RWPE2 (cell line): ENCODE measurements around the gene TTYH2.

Experiments
- ATAC-seq: fragments of 200-7000 bp; cut with Tn5 transposase; 3 replicates; pipeline ENCODE4 v1.9.1; 2021; ENCODE audit warnings: low read depth
- DNase-seq: peaks from one replicate; pipeline ENCODE4 v3.0.0-alpha.2; 2020; ENCODE audit warnings: low spot score
- H3K27ac ChIP-seq: fragments of 450-650 bp; 2 replicates; pipeline ENCODE4 v1.5.1; 2017; ENCODE audit warnings: mild to moderate bottlenecking; ENCODE audit not compliant: poor library complexity, severe bottlenecking
- H3K27me3 ChIP-seq: fragments of 250-450 bp; sonication (Bioruptor Pico); 2 replicates; pipeline ENCODE4 v1.5.1; 2021; ENCODE audit warnings: mild to moderate bottlenecking, moderate library complexity; ENCODE audit not compliant: insufficient read depth, poor library complexity, severe bottlenecking
- H3K36me3 ChIP-seq: fragments of 250-450 bp; sonication (Bioruptor Pico); 2 replicates; pipeline ENCODE4 v1.5.1; 2020; ENCODE audit warnings: low read depth, mild to moderate bottlenecking, moderate library complexity
- H3K4me1 ChIP-seq: fragments of 250-450 bp; sonication (Bioruptor Pico); 2 replicates; pipeline ENCODE4 v1.5.1; 2021; ENCODE audit warnings: mild to moderate bottlenecking, moderate library complexity; ENCODE audit not compliant: insufficient read depth, poor library complexity, severe bottlenecking
- H3K4me3 ChIP-seq: fragments of 250-450 bp; sonication (Bioruptor Pico); 2 replicates; pipeline ENCODE4 v1.5.1; 2021; ENCODE audit warnings: mild to moderate bottlenecking, moderate library complexity; ENCODE audit not compliant: severe bottlenecking
- H3K9me3 ChIP-seq: fragments of 250-450 bp; sonication (Bioruptor Pico); 2 replicates; pipeline ENCODE4 v1.5.1; 2021; ENCODE audit warnings: mild to moderate bottlenecking, moderate library complexity; ENCODE audit not compliant: severe bottlenecking
- TF ChIP-seq, protein P1 (sequence below): fragments of 450-650 bp; IDR thresholded peaks from one replicate; pipeline ENCODE4 v1.5.1; 2017; ENCODE audit warnings: mild to moderate bottlenecking, moderate library complexity; ENCODE audit not compliant: poor library complexity, severe bottlenecking

TTYH2 gene

DNA sequence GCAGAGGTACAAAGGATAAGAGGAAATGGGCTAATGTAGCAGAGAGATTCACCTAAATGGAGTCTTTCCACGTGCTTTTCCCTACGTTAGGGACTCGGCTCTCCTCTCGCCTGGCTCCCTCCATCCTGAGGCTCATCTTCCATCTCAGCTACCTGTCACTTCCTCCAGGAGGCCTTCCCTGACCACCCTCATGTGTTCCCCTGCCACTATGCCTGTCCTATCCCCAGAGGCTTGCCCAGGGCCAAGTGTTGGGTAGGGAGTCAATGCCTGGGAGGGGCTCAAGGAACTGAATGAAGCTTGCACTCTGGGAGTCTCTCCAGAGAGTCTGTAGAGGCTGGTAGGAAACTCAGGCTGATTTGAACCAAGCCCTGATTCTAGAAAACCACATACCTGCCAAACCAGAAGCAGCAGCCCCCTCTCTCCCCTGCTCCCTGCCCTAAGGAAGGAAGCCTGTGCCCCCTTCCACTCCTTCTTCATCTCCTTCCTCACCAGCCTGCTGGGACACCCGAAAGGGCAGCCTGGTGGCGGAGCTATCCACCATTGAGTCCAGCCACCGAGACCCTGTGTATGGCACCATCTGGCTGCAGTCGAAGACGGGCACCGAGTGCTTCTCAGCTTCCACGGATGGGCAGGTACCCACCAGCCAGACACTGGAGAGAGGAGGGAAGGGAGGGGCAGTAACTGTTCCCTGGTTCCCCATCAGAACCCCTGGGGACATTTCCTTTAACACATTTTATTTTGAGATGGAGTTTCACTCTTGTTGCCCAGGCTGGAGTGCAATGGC is 86.0 kb downstream of the TTYH2 start:
- no peaks in the 10 kb centered on the region for H3K36me3 ChIP-seq
- no peaks in the 10 kb centered on the region for H3K27me3 ChIP-seq
- no peaks in the 10 kb centered on the region for H3K9me3 ChIP-seq
- H3K4me1 ChIP-seq: peaks cover 6% of the 10 kb centered on the region
- no peak for DNase-seq
- H3K4me3 ChIP-seq: no peak overlapping the region
- no peak for ATAC-seq
- no peak overlapping the region for H3K27ac ChIP-seq
- TF ChIP-seq, protein P1, sequence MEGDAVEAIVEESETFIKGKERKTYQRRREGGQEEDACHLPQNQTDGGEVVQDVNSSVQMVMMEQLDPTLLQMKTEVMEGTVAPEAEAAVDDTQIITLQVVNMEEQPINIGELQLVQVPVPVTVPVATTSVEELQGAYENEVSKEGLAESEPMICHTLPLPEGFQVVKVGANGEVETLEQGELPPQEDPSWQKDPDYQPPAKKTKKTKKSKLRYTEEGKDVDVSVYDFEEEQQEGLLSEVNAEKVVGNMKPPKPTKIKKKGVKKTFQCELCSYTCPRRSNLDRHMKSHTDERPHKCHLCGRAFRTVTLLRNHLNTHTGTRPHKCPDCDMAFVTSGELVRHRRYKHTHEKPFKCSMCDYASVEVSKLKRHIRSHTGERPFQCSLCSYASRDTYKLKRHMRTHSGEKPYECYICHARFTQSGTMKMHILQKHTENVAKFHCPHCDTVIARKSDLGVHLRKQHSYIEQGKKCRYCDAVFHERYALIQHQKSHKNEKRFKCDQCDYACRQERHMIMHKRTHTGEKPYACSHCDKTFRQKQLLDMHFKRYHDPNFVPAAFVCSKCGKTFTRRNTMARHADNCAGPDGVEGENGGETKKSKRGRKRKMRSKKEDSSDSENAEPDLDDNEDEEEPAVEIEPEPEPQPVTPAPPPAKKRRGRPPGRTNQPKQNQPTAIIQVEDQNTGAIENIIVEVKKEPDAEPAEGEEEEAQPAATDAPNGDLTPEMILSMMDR: no peak

DNA sequence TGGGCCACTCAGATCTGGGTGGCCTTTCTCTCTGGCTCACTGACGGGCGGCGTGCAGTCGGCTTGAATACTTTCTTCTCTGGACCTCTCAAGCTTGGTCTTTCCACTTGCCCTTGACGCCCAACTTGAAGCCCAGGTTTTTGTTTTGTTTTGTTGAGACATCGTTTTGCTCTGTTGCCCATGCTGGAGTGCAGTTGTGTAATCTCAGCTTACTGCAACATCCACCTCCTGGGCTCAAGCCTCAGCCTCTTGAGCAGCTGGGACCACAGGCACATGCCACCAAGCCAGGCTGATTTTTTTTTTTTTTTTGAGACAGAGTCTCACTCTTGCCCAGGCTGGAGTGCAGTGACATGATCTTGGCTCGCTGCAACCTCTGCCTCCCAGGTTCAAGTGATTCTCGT is 89.9 kb downstream of the TTYH2 start:
- H3K4me3 ChIP-seq: no peak overlapping the region
- DNase-seq (no peak), ATAC-seq (no peak)
- TF ChIP-seq, protein P1: no peak
- H3K27me3 ChIP-seq: no peaks in the 10 kb centered on the region
- H3K9me3 ChIP-seq: no peaks in the 10 kb centered on the region
- H3K36me3 ChIP-seq: no peaks in the 10 kb centered on the region
- H3K4me1 ChIP-seq: no peaks in the 10 kb centered on the region
- H3K27ac ChIP-seq: no peak overlapping the region

DNA sequence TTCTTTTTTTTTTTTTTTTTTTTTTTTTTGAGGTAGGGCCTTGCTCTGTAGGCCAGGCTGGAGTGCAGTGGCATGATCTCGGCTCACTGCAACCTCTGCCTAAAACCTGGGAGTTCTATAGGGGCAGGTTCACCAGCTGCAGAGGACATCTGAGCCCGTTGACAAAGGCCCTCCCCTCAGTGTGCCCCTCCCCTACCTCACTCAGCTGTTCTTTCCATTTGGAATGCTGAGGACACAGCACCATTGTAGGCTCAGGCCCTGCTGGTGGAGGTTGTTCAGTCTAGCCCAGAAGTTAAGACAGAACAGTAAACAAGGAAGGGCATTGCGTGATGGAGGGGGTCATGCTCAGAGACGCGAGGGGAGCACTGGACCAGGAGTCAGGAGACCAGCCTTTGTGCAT is 90.8 kb downstream of the TTYH2 start:
- DNase-seq (no peak), ATAC-seq (no peak)
- Histone ChIP-seq H3K36me3 (no peaks in the 10 kb centered on the region), H3K4me1 (no peaks in the 10 kb centered on the region), H3K27ac (no peak overlapping the region), H3K9me3 (no peaks in the 10 kb centered on the region), H3K27me3 (no peaks in the 10 kb centered on the region), H3K4me3 (no peak overlapping the region)
- TF ChIP-seq, protein P1: no peak

DNA sequence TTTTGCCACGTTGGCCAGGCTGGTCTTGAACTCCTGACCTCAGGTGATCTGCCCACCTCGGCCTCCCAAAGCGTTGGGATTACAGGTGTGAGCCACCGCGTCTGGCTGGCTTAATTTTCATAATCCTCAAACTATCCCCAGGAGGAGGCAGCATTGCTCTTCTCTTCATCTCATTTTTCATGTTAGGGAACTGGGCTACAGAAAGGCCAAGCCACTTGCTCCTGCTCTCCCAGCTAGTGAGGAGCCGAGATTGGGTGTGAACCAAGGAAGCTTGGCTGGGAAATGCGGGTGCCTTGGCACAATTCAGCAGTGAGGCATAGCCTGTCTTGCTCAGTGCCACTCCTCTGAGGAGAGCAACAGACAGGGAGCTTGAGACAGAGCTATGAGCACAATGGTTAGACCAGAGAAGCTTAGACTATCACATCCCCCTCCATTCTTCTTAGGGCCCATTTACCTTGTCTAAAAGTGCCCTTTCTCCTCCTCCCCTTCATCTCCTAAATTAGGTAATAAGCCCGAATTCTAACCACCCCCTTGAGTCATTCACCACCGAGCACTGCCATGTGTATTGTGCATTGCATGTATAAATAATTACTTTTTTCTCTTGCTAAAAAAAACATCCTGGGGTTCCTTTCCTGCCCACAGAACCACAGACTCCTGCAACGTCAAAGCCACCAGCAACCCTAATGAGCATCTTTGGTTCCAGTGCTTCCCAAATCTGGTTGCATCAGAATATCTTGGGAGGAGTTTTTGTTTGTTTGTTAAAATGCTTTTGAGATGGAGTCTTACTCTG is 92.7 kb downstream of the TTYH2 start:
- DNase-seq (no peak), ATAC-seq (no peak; the same call in 2 of the 3 replicates)
- TF ChIP-seq, protein P1: no peak
- no peaks in the 10 kb centered on the region for H3K4me1 ChIP-seq
- no peaks in the 10 kb centered on the region for H3K36me3 ChIP-seq
- H3K4me3 ChIP-seq: no peak overlapping the region
- no peaks in the 10 kb centered on the region for H3K9me3 ChIP-seq
- no peaks in the 10 kb centered on the region for H3K27me3 ChIP-seq
- no peak overlapping the region for H3K27ac ChIP-seq
